PC-9 (cell line): Measurements from ENCODE around the gene CUEDC2.

Experiments used
- CTCF ChIP-seq: fragments of 200-600 bp; sonication (generic); conservative IDR thresholded peaks from 2 replicates; pipeline ENCODE4 v1.6.1; 2017; ENCODE audit warnings: mixed run types, antibody characterized with exemption, mild to moderate bottlenecking, moderate library complexity
- EZH2 ChIP-seq: fragments of 200-600 bp; sonication (generic); IDR thresholded peaks from 2 replicates; pipeline ENCODE4 v1.8.0; 2017; ENCODE audit warnings: antibody characterized with exemption, low read depth

GRCh38 chr10:102451105-102451969 lies 19.0 kb upstream of the CUEDC2 start, which contains the start of gene C10orf95:
- TF ChIP-seq CTCF (no peak), EZH2 (no peak)
